H1 (cell line): Measurements from ENCODE around the gene GOLGA7B. TPM values are rescaled to one million over a fixed set of nuclear protein-coding genes. Genes with fewer than 3 reads are reported as not detected.

Experiments
- CTCF ChIA-PET: fragments of 300-600 bp; sonication (Branson Sonifier 250); formaldehyde crosslinking; loops from one replicate; lab custom pipeline; 2021; ENCODE audit not compliant: partially characterized antibody; lab: Charles Lee
- POLR2A ChIA-PET: fragments of 300-600 bp; sonication (Branson Sonifier 250); formaldehyde crosslinking; loops from one replicate; lab custom pipeline; 2021; ENCODE audit warnings: inconsistent platforms; ENCODE audit not compliant: partially characterized antibody; lab: Charles Lee
- DNase-seq, 2 experiments: peaks; one replicate each; pipeline versions ENCODE4 v3.0.0 to v3.0.0-alpha.2; 2010 to 2022; ENCODE audit warnings: low spot score in 2 of 2, low read depth in 1 of 2, mixed read lengths in 1 of 2
- FAIRE-seq: peaks from 2 replicates; lab custom pipeline; 2011; peaks lifted over from hg19 to GRCh38; lab: Jason Lieb, UNC
- H2AFZ ChIP-seq: 2 replicates; pipeline ENCODE4 v1.8.1; 2012; ENCODE audit warnings: low read length, inconsistent platforms
- H2AK5ac ChIP-seq: 2 replicates; pipeline ENCODE4 v1.6.1; 2013; ENCODE audit warnings: low read depth, low read length
- H2BK120ac ChIP-seq: replicated peaks from 2 replicates; pipeline ENCODE3; 2013; ENCODE audit warnings: low read depth, low read length, inconsistent platforms
- H2BK12ac ChIP-seq: 2 replicates; pipeline ENCODE4 v1.6.1; 2013; ENCODE audit warnings: low read depth, low read length
- H2BK15ac ChIP-seq: 2 replicates; pipeline ENCODE4 v1.6.1; 2013; ENCODE audit warnings: low read length
- H2BK20ac ChIP-seq: 2 replicates; pipeline ENCODE4 v1.6.1; 2013; ENCODE audit warnings: low read length
- H2BK5ac ChIP-seq: 2 replicates; pipeline ENCODE4 v1.6.1; 2013; ENCODE audit warnings: low read depth, low read length
- H3K14ac ChIP-seq: 2 replicates; pipeline ENCODE4 v1.6.1; 2013; ENCODE audit warnings: inconsistent platforms; ENCODE audit not compliant: insufficient read length
- H3K18ac ChIP-seq: 2 replicates; pipeline ENCODE4 v1.6.1; 2013; ENCODE audit warnings: low read length; ENCODE audit errors: extremely low read depth
- H3K23ac ChIP-seq: 2 replicates; pipeline ENCODE4 v1.6.1; 2013; ENCODE audit warnings: inconsistent platforms; ENCODE audit not compliant: insufficient read length
- H3K23me2 ChIP-seq: 2 replicates; pipeline ENCODE4 v1.6.1; 2013; ENCODE audit warnings: low read depth, low read length
- H3K27ac ChIP-seq: 2 replicates; pipeline ENCODE4 v1.6.1; 2011; ENCODE audit warnings: low read depth, low read length, inconsistent platforms
- H3K27me3 ChIP-seq, 4 experiments: replicated peaks in 1 of 4; 1 replicate in 1 of 4; 2 replicates in 3 of 4; pipeline versions ENCODE4 v1.6.1 to v1.8.1; 2011 to 2013; ENCODE audit warnings: low read length in 3 of 4, mild to moderate bottlenecking in 3 of 4, inconsistent platforms in 2 of 4, mixed read lengths in 2 of 4, moderate library complexity in 1 of 4; ENCODE audit not compliant: control insufficient read depth in 3 of 4, insufficient read depth in 3 of 4; ENCODE audit errors: extremely low read depth in 1 of 4
- H3K36me3 ChIP-seq, 4 experiments: 2 replicates each; pipeline versions ENCODE4 v1.6.1 to v1.8.1; 2011 to 2013; ENCODE audit warnings: mild to moderate bottlenecking in 4 of 4, low read length in 3 of 4, moderate library complexity in 2 of 4, control low read depth in 1 of 4, inconsistent platforms in 1 of 4; ENCODE audit not compliant: insufficient read depth in 4 of 4, control insufficient read depth in 2 of 4
- H3K4ac ChIP-seq: replicated peaks from 2 replicates; pipeline ENCODE3; 2013; ENCODE audit warnings: low read length, low read depth, mixed read lengths, inconsistent platforms; ENCODE audit not compliant: insufficient read length
- H3K4me1 ChIP-seq, 4 experiments: replicated peaks in 1 of 4; 1 replicate in 1 of 4; 2 replicates in 3 of 4; pipeline versions ENCODE4 v1.6.1 to v1.8.1; 2011 to 2013; ENCODE audit warnings: low read length in 3 of 4, inconsistent platforms in 2 of 4, mixed read lengths in 1 of 4; ENCODE audit not compliant: insufficient read depth in 4 of 4, control insufficient read depth in 3 of 4
- H3K4me2 ChIP-seq, 2 experiments: 2 replicates each; pipeline versions ENCODE4 v1.6.1 to v1.8.1; 2011 to 2013; ENCODE audit warnings: low read depth in 2 of 2, low read length in 2 of 2, control low read depth in 1 of 2, inconsistent platforms in 1 of 2, mild to moderate bottlenecking in 1 of 2; ENCODE audit not compliant: insufficient read depth in 1 of 2
- H3K4me3 ChIP-seq, 4 experiments: fragments of 200-600, 300-600 bp in 1 of 4; sonication (generic), shearing (Covaris generic), sonication (Bioruptor Twin) in 1 of 4; 2 replicates each; pipeline versions ENCODE4 v1.5.1 to v1.8.1; 2011 to 2016; ENCODE audit warnings: low read length in 4 of 4, low read depth in 3 of 4, control low read depth in 2 of 4, inconsistent platforms in 2 of 4, mild to moderate bottlenecking in 2 of 4, mixed read lengths in 1 of 4, moderate library complexity in 1 of 4; ENCODE audit not compliant: insufficient read depth in 2 of 4; ENCODE audit errors: extremely low read depth in 1 of 4
- H3K56ac ChIP-seq: replicated peaks from 2 replicates; pipeline ENCODE3; 2013; ENCODE audit warnings: low read depth, mild to moderate bottlenecking, mixed read lengths, low read length, inconsistent platforms; ENCODE audit not compliant: insufficient read length
- H3K79me1 ChIP-seq: 2 replicates; pipeline ENCODE4 v1.6.1; 2013; ENCODE audit warnings: low read depth, low read length, control low read depth
- H3K79me2 ChIP-seq, 2 experiments: 2 replicates each; pipeline versions ENCODE4 v1.6.1 to v1.8.1; 2012 to 2013; ENCODE audit warnings: low read length in 2 of 2, mild to moderate bottlenecking in 2 of 2, inconsistent platforms in 1 of 2; ENCODE audit not compliant: insufficient read depth in 2 of 2, control insufficient read depth in 1 of 2
- H3K9ac ChIP-seq, 4 experiments: replicated peaks in 1 of 4; 1 replicate in 1 of 4; 2 replicates in 3 of 4; pipeline versions ENCODE4 v1.6.1 to v1.8.1; 2011 to 2013; ENCODE audit warnings: low read depth in 3 of 4, low read length in 3 of 4, control low read depth in 2 of 4, mild to moderate bottlenecking in 2 of 4, moderate library complexity in 2 of 4, inconsistent platforms in 1 of 4; ENCODE audit errors: extremely low read depth in 1 of 4
- H3K9me3 ChIP-seq, 2 experiments: 2 replicates each; pipeline versions ENCODE4 v1.6.1 to v1.8.1; 2012 to 2013; ENCODE audit warnings: mild to moderate bottlenecking in 2 of 2, moderate library complexity in 2 of 2, control low read depth in 1 of 2, inconsistent platforms in 1 of 2, low read depth in 1 of 2, low read length in 1 of 2, mixed read lengths in 1 of 2; ENCODE audit not compliant: insufficient read depth in 2 of 2
- H4K20me1 ChIP-seq, 2 experiments: replicated peaks in 1 of 2; 2 replicates each; pipeline versions ENCODE3 to v1.8.1; 2011 to 2013; ENCODE audit warnings: inconsistent platforms in 2 of 2, low read length in 2 of 2, mild to moderate bottlenecking in 1 of 2; ENCODE audit not compliant: insufficient read depth in 2 of 2, control insufficient read depth in 1 of 2
- H4K5ac ChIP-seq: 2 replicates; pipeline ENCODE4 v1.6.1; 2013; ENCODE audit warnings: low read length, low read depth, mixed read lengths, inconsistent platforms; ENCODE audit not compliant: insufficient read length
- H4K8ac ChIP-seq: 2 replicates; pipeline ENCODE4 v1.8.0; 2013; ENCODE audit warnings: mild to moderate bottlenecking, moderate library complexity, low read length, inconsistent platforms; ENCODE audit not compliant: insufficient read depth; ENCODE audit errors: extremely low read depth
- H4K91ac ChIP-seq: replicated peaks from 2 replicates; pipeline ENCODE3; 2013; ENCODE audit warnings: low read length, mixed read lengths, inconsistent platforms; ENCODE audit not compliant: insufficient read length
- CBX8 ChIP-seq: fragments of 300-800, 300-1000 bp; sonication (generic); IDR thresholded peaks from 2 replicates; pipeline ENCODE4 v1.7.1; 2016; ENCODE audit warnings: low read depth, low read length, borderline replicate concordance
- CTBP2 ChIP-seq: IDR thresholded peaks from 2 replicates; pipeline ENCODE4 v1.7.0; 2011; ENCODE audit warnings: borderline replicate concordance, mild to moderate bottlenecking, moderate library complexity, mixed read lengths, low read length; ENCODE audit not compliant: insufficient read depth, insufficient read length
- GABPA ChIP-seq: IDR thresholded peaks from 2 replicates; pipeline ENCODE4 v1.6.1; 2011; ENCODE audit warnings: mild to moderate bottlenecking, low read length, moderate library complexity, borderline replicate concordance; ENCODE audit not compliant: insufficient read depth
- JUN ChIP-seq: IDR thresholded peaks from 2 replicates; pipeline ENCODE4 v1.6.1; 2011; ENCODE audit warnings: low read depth, mild to moderate bottlenecking, improper control_type of control experiment, low read length
- KDM5A ChIP-seq: fragments of 200-600 bp; IDR thresholded peaks from 2 replicates; pipeline ENCODE4 v1.7.1; 2012; ENCODE audit warnings: mild to moderate bottlenecking, low read length, inconsistent platforms, mixed read lengths
- PHF8 ChIP-seq: fragments of 200-600 bp; sonication (generic); conservative IDR thresholded peaks from 2 replicates; pipeline ENCODE4 v1.7.1; 2012; ENCODE audit warnings: low read depth, mild to moderate bottlenecking, inconsistent platforms, low read length, moderate library complexity
- POLR2A ChIP-seq, 2 experiments: IDR thresholded peaks; 1 replicate in 1 of 2; 2 replicates in 1 of 2; pipeline ENCODE4 v1.6.1; 2011; ENCODE audit warnings: low read depth in 2 of 2, low read length in 2 of 2, mild to moderate bottlenecking in 2 of 2; ENCODE audit errors: control extremely low read depth in 1 of 2
- POU5F1 ChIP-seq: IDR thresholded peaks from 2 replicates; pipeline ENCODE4 v1.6.1; 2011; ENCODE audit warnings: low read depth, mild to moderate bottlenecking, low read length, moderate library complexity
- RXRA ChIP-seq: IDR thresholded peaks from 2 replicates; pipeline ENCODE4 v1.6.1; 2011; ENCODE audit warnings: low read depth, mild to moderate bottlenecking, low read length, moderate library complexity; ENCODE audit not compliant: insufficient read depth
- SRF ChIP-seq: IDR thresholded peaks from 2 replicates; pipeline ENCODE4 v1.6.1; 2011; ENCODE audit warnings: mild to moderate bottlenecking, low read depth, low read length, moderate library complexity
- SUZ12 ChIP-seq: fragments of 200-600 bp; sonication (generic); IDR thresholded peaks from 2 replicates; pipeline ENCODE4 v1.6.1; 2012; ENCODE audit warnings: mild to moderate bottlenecking, inconsistent platforms, low read length, moderate library complexity, mixed read lengths
- TCF12 ChIP-seq: IDR thresholded peaks from 2 replicates; pipeline ENCODE4 v1.6.1; 2011; ENCODE audit warnings: low read depth, mild to moderate bottlenecking, low read length
- WGBS, 2 experiments: shearing (Covaris generic) in 1 of 2; methylation state at CpG; one replicate each; pipeline versions ENCODE4 v1.1.6 to v1.1.7; 2013 to 2015; ENCODE audit warnings: low lambda C conversion rate in 2 of 2, mixed read lengths in 2 of 2, inconsistent platforms in 1 of 2, low coverage in 1 of 2, missing lambda C conversion rate in 1 of 2; ENCODE audit not compliant: insufficient replicate concordance in 2 of 2, insufficient coverage in 1 of 2, insufficient read length in 1 of 2; ENCODE audit errors: extremely low coverage in 1 of 2, missing lambda C conversion rate in 1 of 2; 5-methylcytosine and 5-hydroxymethylcytosine counted together
- polyA plus RNA-seq, 7 experiments: library from polyadenylated mRNA; depleted of rRNA in 3 of 7; stranded (reverse) in 5 of 7; unstranded in 2 of 7; fragments of >200 nt in 5 of 7; fragments of 200-250 nt in 2 of 7; gene quantifications; 1 replicate in 5 of 7; 2 replicates in 1 of 7; 4 replicates in 1 of 7; pipeline versions ENCODE4 v1.2.1 to v1.2.3, GENCODE V29; 2011 to 2013; ENCODE audit warnings: missing spikeins in 2 of 7, mixed read lengths in 2 of 7
- total RNA-seq: library from RNA; stranded (reverse); fragmentation: NEBNext Ultra II Directional; extraction: Animal tissue kit (Norgen Biotek cat#: 25700); gene quantifications from 2 replicates; pipeline ENCODE4 v1.2.1, GENCODE V29; 2021
- TF ChIP-seq, protein P1 (sequence below): IDR thresholded peaks from 2 replicates; pipeline ENCODE4 v1.6.1; 2012; ENCODE audit warnings: low read length, inconsistent platforms

GOLGA7B gene
- total and polyA plus RNA-seq, 2 of the 8 experiments (the other 6 are each of a cell fraction or from before 2014, with no cell fraction given), result 0.04 to 0.14 TPM

DNA sequence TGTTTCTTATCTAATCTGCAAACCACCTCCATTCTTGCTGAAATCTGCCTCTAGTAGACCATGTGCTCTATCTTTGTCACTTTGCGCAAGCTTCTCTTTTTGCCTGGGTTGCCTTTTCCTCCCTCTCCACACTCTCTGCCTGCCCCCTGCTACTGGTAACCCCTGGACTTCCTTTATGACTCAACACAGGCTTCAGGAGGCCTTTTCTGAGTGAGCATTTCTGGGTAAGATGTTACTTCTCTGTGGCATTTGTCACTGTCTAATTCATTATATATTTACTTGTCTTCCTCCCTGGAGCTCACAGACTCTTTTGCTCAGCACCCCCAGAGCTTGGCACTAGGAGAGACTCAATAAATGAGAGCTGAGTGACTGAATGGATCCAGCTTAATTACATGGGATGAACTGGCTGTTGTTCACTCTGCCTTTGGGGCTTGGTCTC lies 8.4 kb downstream of the GOLGA7B start:
- no peak overlapping the region for H4K91ac ChIP-seq
- TF ChIP-seq POLR2A (IDR thresholded peaks at IDR 0.05; ENCODE audit: control extremely low read depth in 1 of 2, low read depth in 2 of 2, low read length in 2 of 2), result no peak
- no peak for TF ChIP-seq TCF12
- TF ChIP-seq CTBP2, result no peak
- no peak for TF ChIP-seq RXRA
- no peak for TF ChIP-seq PHF8
- no peak for TF ChIP-seq SUZ12
- TF ChIP-seq GABPA, result no peak
- TF ChIP-seq, protein P1, sequence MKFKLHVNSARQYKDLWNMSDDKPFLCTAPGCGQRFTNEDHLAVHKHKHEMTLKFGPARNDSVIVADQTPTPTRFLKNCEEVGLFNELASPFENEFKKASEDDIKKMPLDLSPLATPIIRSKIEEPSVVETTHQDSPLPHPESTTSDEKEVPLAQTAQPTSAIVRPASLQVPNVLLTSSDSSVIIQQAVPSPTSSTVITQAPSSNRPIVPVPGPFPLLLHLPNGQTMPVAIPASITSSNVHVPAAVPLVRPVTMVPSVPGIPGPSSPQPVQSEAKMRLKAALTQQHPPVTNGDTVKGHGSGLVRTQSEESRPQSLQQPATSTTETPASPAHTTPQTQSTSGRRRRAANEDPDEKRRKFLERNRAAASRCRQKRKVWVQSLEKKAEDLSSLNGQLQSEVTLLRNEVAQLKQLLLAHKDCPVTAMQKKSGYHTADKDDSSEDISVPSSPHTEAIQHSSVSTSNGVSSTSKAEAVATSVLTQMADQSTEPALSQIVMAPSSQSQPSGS, result no peak
- TF ChIP-seq POU5F1, result no peak
- TF ChIP-seq SRF, result no peak
- TF ChIP-seq JUN, result no peak
- no peak for TF ChIP-seq KDM5A
- no peak for TF ChIP-seq CBX8

More for the DNA sequence above, 8.4 kb downstream of the GOLGA7B start:
- H2BK12ac ChIP-seq, result no peak overlapping the region
- H3K79me1 ChIP-seq, result no peaks in the 10 kb centered on the region
- POLR2A ChIA-PET, result no interaction called here
- DNase-seq (no peak), FAIRE-seq (no peak)
- H3K4me3 ChIP-seq, result no peak overlapping the region
- no peak overlapping the region for H3K9ac ChIP-seq
- no peaks in the 10 kb centered on the region for H3K79me2 ChIP-seq
- no peak overlapping the region for H2AFZ ChIP-seq
- H2BK15ac ChIP-seq, result no peak overlapping the region
- no peak overlapping the region for H2BK20ac ChIP-seq
- no peak overlapping the region for H3K18ac ChIP-seq
- H3K4me1 ChIP-seq, result peaks cover 5 to 13% (median 7%) of the 10 kb centered on the region in 4 experiments
- H4K8ac ChIP-seq, result no peak overlapping the region
- no peaks in the 10 kb centered on the region for H3K9me3 ChIP-seq
- CTCF ChIA-PET, result interaction anchor here (1.8 kb wide), 2 partner anchors 18 to 66 kb away, joined by 6 to 7 read pairs; no protein-coding TSS in a partner anchor
- no peak overlapping the region for H2BK5ac ChIP-seq
- H4K5ac ChIP-seq, result no peak overlapping the region
- no peak overlapping the region for H2AK5ac ChIP-seq
- no peak overlapping the region for H3K4me2 ChIP-seq
- 100% methylated on average over 1 of the region's 1 CpG; no CpG with 5 or more reads in 1 of the 2 experiments for WGBS, 2 experiments
- H3K27me3 ChIP-seq, result no peaks in the 10 kb centered on the region; a peak in 1 of 7 replicates
- no peak overlapping the region for H3K4ac ChIP-seq
- H3K36me3 ChIP-seq, result no peaks in the 10 kb centered on the region
- no peak overlapping the region for H3K23ac ChIP-seq
- H3K56ac ChIP-seq, result no peak overlapping the region
- H3K23me2 ChIP-seq, result no peaks in the 10 kb centered on the region
- no peak overlapping the region for H3K27ac ChIP-seq
- H2BK120ac ChIP-seq, result no peak overlapping the region
- no peak overlapping the region for H3K14ac ChIP-seq
- H4K20me1 ChIP-seq, result no peaks in the 10 kb centered on the region
